GM19023 (cell line): ENCODE measurements around the gene ADAP1.
"Not testable (repeated sequence)": the region's sequence is repeated elsewhere in the genome, so short reads cannot be mapped to it uniquely, and the experiment has no call there.

Source experiments
- ATAC-seq: cut with Tn5 transposase; IDR thresholded peaks from one replicate; pipeline ENCODE4 v1.9.1; 2021; ENCODE audit warnings: mild to moderate bottlenecking, moderate library complexity; ENCODE audit not compliant: unreplicated experiment

ADAP1 gene

GRCh38 chr7:960269-960871, 5.9 kb upstream of the ADAP1 start:
- ATAC-seq, result no peak

- ATAC-seq, result not testable (repeated sequence)
These were observed 5.3 kb upstream of the ADAP1 start for GRCh38 chr7:959740-960139.

GRCh38 chr7:959271-959670, 4.8 kb upstream of the ADAP1 start:
- no peak for ATAC-seq

DNA sequence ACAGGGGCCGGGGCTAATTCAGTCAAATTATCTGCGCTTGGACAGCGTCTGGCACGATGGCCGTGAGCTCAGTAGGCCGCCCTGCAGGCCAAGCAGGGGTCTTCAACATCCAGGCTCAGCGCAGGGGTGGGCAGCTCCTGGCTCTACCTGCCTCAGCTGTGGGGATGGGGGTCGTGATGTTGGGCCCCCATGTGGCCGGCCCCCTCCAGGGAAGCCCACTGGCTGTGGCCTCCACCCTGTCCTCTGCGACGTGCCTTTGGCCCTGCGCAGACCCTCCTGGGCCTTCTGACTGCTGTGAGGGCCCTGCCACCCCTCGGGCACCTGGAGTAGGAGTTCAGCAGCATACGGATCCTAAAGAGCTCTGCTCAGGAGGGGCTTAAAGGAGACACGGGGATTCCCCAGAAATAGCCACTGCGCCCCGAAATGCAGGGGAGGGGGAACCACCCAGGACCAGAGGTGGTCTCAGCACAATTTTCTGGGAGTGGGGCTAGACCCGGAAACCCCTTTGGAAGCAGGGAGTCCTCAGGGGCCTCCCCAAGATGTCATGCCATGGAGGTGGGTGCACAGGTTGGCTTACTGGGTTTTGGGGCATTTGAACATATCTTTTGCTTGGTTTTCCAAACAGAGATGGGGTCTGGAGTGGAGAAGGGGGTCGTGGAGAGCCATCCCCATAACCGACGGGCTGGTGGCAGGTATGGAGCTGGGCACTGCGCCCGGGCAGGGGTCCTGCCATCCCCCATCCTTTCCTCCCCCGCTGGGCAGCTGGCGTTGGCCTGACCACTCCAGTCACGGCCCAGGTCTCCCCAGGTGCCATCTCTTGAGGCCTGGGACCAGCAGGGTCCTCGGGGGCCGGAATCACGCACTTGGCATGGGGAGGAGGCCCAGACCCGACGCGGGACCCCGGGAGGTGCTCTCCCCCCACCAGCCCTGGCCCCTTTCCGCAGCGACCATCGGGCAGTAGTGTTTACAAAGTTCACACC, 4.0 kb upstream of the ADAP1 start:
- no peak for ATAC-seq

- ATAC-seq, result no peak
These were observed 3.1 kb upstream of the ADAP1 start for GRCh38 chr7:957418-958220.

DNA sequence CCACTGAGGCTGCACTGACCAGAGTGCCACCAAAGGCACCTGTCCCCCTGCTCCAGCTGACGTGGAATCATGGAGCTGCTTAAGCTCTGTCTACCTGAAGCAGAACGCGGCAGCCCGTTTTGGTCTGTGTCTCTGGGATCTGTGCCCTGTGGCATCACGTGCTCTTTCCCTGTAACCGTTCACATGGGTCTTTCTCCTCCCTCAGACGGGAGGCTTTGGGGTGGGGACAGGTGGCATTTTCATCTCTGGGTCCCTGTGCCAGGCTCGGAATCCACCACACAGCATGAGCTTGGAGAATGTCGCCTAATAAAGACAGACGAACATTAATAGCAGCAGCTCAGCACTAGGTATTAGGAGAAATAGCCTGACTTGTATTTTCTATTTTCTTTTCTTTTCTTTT, 1.6 kb upstream of the ADAP1 start:
- no peak for ATAC-seq

DNA sequence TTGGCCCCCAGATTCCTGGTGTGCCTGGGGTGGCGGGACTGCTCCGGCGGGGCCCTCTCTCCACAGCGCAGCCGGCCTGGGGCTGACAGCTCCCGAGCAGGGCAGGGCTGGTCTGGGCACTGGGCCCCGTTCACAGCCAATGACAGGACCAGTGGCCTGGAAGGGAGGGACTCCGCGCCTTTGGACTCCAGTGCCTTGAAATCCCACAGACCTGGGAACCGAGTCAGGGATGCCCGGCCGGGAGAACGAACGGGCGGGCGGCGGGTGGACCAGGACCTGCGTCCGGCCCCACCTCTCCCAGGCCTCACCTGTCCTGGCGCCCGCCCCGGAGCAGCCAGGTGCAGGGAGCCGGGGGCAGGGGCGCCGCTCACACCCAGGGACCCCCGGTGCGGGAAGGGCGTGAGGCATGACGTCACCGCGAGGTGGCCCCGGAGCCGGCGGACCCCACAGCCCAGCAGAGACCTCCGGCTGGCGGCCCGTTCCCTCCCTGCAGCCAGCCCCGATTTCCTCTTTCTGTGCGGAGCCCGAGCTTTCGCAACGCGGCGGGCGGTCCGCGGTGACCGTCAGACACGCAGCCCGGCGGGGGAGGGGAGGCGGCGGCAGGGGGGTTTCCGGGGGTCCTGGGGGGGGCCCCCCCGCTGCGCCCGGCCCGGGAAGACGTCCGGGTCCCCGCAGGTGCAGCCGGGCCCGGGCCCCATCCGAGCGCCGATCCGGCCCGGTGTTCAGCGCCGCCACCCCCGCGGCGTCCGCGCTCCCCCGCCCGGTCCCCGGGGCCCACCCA, 743 bp downstream of the ADAP1 start:
- ATAC-seq, result no peak

DNA sequence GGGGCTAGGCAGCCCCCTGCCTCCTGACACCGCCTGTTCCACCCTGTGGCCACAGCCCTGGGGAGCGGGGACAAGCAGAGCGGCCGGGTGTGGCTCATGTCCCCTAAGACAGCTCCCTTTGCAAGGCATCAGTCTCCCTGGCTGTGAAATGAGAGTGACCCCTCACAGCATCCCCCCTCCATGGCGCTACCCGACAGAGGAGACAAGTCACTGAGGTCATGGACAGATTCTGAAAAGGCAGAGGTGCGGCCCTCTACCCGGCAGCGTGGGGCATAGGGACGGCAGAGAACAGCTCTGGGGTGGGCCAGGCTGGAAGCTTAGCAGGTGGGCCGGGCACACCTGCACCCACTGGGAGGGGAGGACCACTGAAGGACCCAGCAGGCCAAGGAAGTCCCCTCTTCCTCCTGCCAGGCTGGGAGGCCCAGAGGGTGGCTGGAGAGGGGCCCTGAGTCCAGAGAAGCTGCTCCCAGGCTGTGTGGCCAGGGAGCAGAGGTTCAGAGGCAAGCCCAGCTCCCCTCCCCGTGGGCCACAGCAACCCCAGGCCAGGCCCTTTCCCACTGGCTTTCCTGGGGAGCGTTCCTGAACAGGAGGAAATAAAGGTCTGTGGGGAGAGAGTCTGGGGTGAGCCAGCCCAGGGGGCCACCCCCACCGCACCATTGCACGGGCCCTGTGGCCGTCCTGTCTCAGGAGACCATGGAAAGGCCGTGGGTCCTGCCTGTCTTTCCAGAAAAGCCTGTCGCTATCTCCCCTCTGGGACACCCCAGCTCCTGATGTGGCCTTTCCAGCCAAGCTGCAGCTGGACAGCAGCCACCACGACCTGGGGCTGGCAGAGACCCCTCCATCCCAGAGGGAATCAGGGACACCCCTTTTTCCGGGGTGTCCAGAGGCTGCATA, 1.7 kb downstream of the ADAP1 start:
- ATAC-seq, result no peak

DNA sequence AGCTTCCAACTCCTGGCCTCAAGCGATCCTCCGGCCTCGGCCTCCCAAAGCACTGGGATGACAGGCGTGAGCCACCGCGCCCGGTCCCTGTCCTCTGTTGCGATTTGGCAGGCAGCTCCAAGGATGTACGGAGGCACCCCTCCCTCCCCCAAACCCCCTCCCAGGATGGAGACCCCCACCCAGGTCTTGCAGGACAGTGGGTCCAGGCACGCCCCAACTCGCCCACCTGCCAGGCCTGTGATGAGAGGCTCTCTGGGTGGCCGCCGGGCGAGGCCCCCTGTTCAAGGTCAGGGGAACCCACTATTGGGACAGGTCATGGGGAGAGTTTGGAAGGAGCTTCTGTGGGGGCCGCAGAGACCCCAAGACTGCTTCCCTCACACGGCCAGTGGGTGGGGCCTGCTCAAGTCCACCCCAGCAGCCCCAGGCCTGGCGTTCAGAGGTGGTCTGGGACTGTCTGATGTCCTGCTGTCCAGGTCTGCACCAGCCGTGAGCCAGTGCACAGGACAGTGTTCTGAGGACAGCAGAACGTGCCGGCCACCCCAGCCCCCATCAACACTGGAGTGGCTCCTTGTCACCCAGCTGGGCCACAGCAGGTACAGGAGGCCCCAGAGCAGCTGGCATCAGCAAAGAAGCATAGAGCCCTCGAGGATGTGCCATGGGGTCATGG, 2.5 kb downstream of the ADAP1 start:
- no peak for ATAC-seq

- no peak for ATAC-seq
These were observed 5.2 kb downstream of the ADAP1 start for GRCh38 chr7:949021-949934.

- ATAC-seq, result no peak
These were observed 6.9 kb downstream of the ADAP1 start for GRCh38 chr7:947391-948210.

GRCh38 chr7:946256-946996, 8.1 kb downstream of the ADAP1 start:
- no peak for ATAC-seq

DNA sequence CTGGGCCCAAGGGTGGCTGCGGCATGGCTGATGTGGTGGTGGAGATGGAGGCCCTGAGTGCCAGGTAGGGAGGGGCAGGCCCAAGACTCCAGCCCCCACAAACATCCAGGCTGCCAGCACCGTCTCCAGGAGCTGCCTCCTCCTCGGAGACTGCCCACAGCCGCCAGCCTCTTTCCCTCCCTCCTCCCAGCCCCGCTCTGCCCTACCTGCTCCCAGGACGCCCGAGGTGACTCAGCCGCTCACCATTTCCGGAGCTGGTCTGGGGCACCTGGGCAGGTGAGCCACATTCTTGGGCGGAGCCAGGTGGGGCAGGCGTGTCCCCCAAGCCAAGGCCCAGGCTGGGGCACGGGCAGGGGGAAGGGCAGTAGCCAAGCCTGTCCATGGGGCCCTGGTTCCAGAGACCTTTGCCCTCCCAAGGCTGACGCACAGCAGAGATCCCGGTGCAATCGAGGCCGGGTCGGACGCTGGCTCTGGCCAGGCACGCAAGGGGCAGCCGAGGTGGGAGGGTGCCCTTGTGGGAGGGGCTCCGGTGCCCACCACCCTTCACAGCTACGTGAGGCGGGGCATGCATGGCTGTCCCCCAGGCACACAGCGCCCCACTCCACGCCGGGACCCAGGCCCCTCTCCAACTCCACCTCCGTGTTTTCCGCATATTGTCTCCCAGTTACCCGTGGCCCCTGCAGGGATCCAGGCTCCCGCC, 8.8 kb downstream of the ADAP1 start:
- ATAC-seq, result no peak

- no peak for ATAC-seq
These were observed 9.3 kb downstream of the ADAP1 start for GRCh38 chr7:945147-945555.

- no peak for ATAC-seq
These were observed 9.7 kb downstream of the ADAP1 start for GRCh38 chr7:944744-945143.

DNA sequence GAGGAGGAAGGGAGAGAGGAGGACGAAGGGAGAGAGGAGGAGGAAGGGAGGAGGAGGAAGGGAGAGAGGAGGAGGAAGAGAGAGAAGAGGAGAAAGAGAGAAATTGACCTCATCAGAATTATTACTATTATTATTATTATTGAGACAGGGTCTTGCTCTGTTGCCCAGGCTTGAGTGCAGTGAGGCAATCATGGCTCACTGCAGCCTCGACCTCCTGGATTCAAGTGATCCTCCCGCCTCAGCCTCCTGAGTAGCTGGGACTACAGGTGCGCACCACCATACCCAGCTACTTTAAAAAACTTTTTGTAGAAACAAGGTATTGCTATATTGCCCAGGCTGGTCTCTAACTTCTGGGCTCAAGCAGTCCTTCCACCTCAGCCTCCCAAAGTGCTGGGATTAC, 10.7 kb downstream of the ADAP1 start:
- not testable (repeated sequence) for ATAC-seq
